ENCODE measurements around the gene ATP1B3.
"Not testable (repeated sequence)": the region's sequence is repeated elsewhere in the genome, so short reads cannot be mapped to it uniquely, and the experiment has no call there.

The ATP1B3 gene

GRCh38 chr3:141845407-141846049 is 30.9 kb upstream of the ATP1B3 start:
- no peaks in the 10 kb centered on the region for H3K36me3 ChIP-seq (ENCODE audit: control insufficient read depth, insufficient read depth, low read length)
- H3K9ac ChIP-seq (ENCODE audit: low read depth, low read length) = no peak overlapping the region
- no peaks in the 10 kb centered on the region for H3K27me3 ChIP-seq (ENCODE audit: control insufficient read depth, insufficient read depth, low read length)
- no peaks in the 10 kb centered on the region for H3K9me3 ChIP-seq (ENCODE audit: control insufficient read depth, insufficient read depth, low read length)
- peaks cover 10% of the 10 kb centered on the region for H3K4me1 ChIP-seq (ENCODE audit: control insufficient read depth, insufficient read depth, low read length)
- no peak overlapping the region for H3K27ac ChIP-seq (ENCODE audit: low read depth, low read length)
- no peak overlapping the region for H3K4me3 ChIP-seq (ENCODE audit: low read depth, low read length)

- Histone ChIP-seq H3K9ac (ENCODE audit: low read depth, low read length) (no peak overlapping the region), H3K36me3 (ENCODE audit: control insufficient read depth, insufficient read depth, low read length) (no peaks in the 10 kb centered on the region), H3K4me1 (ENCODE audit: control insufficient read depth, insufficient read depth, low read length) (peaks cover 4% of the 10 kb centered on the region; the same call in 1 of the 2 replicates), H3K27ac (ENCODE audit: low read depth, low read length) (no peak overlapping the region), H3K9me3 (ENCODE audit: control insufficient read depth, insufficient read depth, low read length) (no peaks in the 10 kb centered on the region), H3K27me3 (ENCODE audit: control insufficient read depth, insufficient read depth, low read length) (no peaks in the 10 kb centered on the region), H3K4me3 (ENCODE audit: low read depth, low read length) (no peak overlapping the region)
Observed at GRCh38 chr3:141846050-141846433, 30.4 kb upstream of the ATP1B3 start.

- not testable (repeated sequence) for H3K27me3 ChIP-seq (ENCODE audit: control insufficient read depth, insufficient read depth, low read length); H3K4me1 ChIP-seq (ENCODE audit: control insufficient read depth, insufficient read depth, low read length); H3K9me3 ChIP-seq (ENCODE audit: control insufficient read depth, insufficient read depth, low read length); H3K4me3 ChIP-seq (ENCODE audit: low read depth, low read length); H3K9ac ChIP-seq (ENCODE audit: low read depth, low read length); H3K36me3 ChIP-seq (ENCODE audit: control insufficient read depth, insufficient read depth, low read length); H3K27ac ChIP-seq (ENCODE audit: low read depth, low read length)
Observed at GRCh38 chr3:141848159-141848748, 28.2 kb upstream of the ATP1B3 start.

- H3K4me3 ChIP-seq (ENCODE audit: low read depth, low read length) = no peak overlapping the region
- H3K27ac ChIP-seq (ENCODE audit: low read depth, low read length) = no peak overlapping the region
- H3K9ac ChIP-seq (ENCODE audit: low read depth, low read length) = no peak overlapping the region
- no peaks in the 10 kb centered on the region for H3K36me3 ChIP-seq (ENCODE audit: control insufficient read depth, insufficient read depth, low read length)
- no peaks in the 10 kb centered on the region for H3K27me3 ChIP-seq (ENCODE audit: control insufficient read depth, insufficient read depth, low read length)
- H3K4me1 ChIP-seq (ENCODE audit: control insufficient read depth, insufficient read depth, low read length) = no peaks in the 10 kb centered on the region
- no peaks in the 10 kb centered on the region for H3K9me3 ChIP-seq (ENCODE audit: control insufficient read depth, insufficient read depth, low read length)
Observed at GRCh38 chr3:141849056-141849815, 27.2 kb upstream of the ATP1B3 start.

- no peak overlapping the region for H3K9ac ChIP-seq (ENCODE audit: low read depth, low read length)
- H3K27ac ChIP-seq (ENCODE audit: low read depth, low read length) = no peak overlapping the region
- no peaks in the 10 kb centered on the region for H3K4me1 ChIP-seq (ENCODE audit: control insufficient read depth, insufficient read depth, low read length)
- no peaks in the 10 kb centered on the region for H3K9me3 ChIP-seq (ENCODE audit: control insufficient read depth, insufficient read depth, low read length)
- no peak overlapping the region for H3K4me3 ChIP-seq (ENCODE audit: low read depth, low read length)
- no peaks in the 10 kb centered on the region for H3K36me3 ChIP-seq (ENCODE audit: control insufficient read depth, insufficient read depth, low read length)
- H3K27me3 ChIP-seq (ENCODE audit: control insufficient read depth, insufficient read depth, low read length) = no peaks in the 10 kb centered on the region
Observed at GRCh38 chr3:141851411-141851810, 25.0 kb upstream of the ATP1B3 start.

GRCh38 chr3:141853081-141853601 is 23.3 kb upstream of the ATP1B3 start:
- H3K4me1 ChIP-seq (ENCODE audit: control insufficient read depth, insufficient read depth, low read length) = no peaks in the 10 kb centered on the region
- no peaks in the 10 kb centered on the region for H3K36me3 ChIP-seq (ENCODE audit: control insufficient read depth, insufficient read depth, low read length)
- H3K9me3 ChIP-seq (ENCODE audit: control insufficient read depth, insufficient read depth, low read length) = no peaks in the 10 kb centered on the region
- no peak overlapping the region for H3K27ac ChIP-seq (ENCODE audit: low read depth, low read length)
- H3K9ac ChIP-seq (ENCODE audit: low read depth, low read length) = no peak overlapping the region
- H3K27me3 ChIP-seq (ENCODE audit: control insufficient read depth, insufficient read depth, low read length) = no peaks in the 10 kb centered on the region
- no peak overlapping the region for H3K4me3 ChIP-seq (ENCODE audit: low read depth, low read length)

GRCh38 chr3:141853629-141854168 is 22.7 kb upstream of the ATP1B3 start:
- no peaks in the 10 kb centered on the region for H3K27me3 ChIP-seq (ENCODE audit: control insufficient read depth, insufficient read depth, low read length)
- no peaks in the 10 kb centered on the region for H3K36me3 ChIP-seq (ENCODE audit: control insufficient read depth, insufficient read depth, low read length)
- H3K4me1 ChIP-seq (ENCODE audit: control insufficient read depth, insufficient read depth, low read length) = no peaks in the 10 kb centered on the region
- no peak overlapping the region for H3K4me3 ChIP-seq (ENCODE audit: low read depth, low read length)
- H3K9me3 ChIP-seq (ENCODE audit: control insufficient read depth, insufficient read depth, low read length) = no peaks in the 10 kb centered on the region
- no peak overlapping the region for H3K9ac ChIP-seq (ENCODE audit: low read depth, low read length)
- no peak overlapping the region for H3K27ac ChIP-seq (ENCODE audit: low read depth, low read length)

- no peak overlapping the region for H3K4me3 ChIP-seq (ENCODE audit: low read depth, low read length)
- H3K27me3 ChIP-seq (ENCODE audit: control insufficient read depth, insufficient read depth, low read length) = no peaks in the 10 kb centered on the region
- no peaks in the 10 kb centered on the region for H3K36me3 ChIP-seq (ENCODE audit: control insufficient read depth, insufficient read depth, low read length)
- no peaks in the 10 kb centered on the region for H3K9me3 ChIP-seq (ENCODE audit: control insufficient read depth, insufficient read depth, low read length)
- H3K27ac ChIP-seq (ENCODE audit: low read depth, low read length) = no peak overlapping the region
- no peaks in the 10 kb centered on the region for H3K4me1 ChIP-seq (ENCODE audit: control insufficient read depth, insufficient read depth, low read length)
- no peak overlapping the region for H3K9ac ChIP-seq (ENCODE audit: low read depth, low read length)
Observed at GRCh38 chr3:141854599-141854998, 21.8 kb upstream of the ATP1B3 start.

- Histone ChIP-seq H3K9ac (ENCODE audit: low read depth, low read length) (no peak overlapping the region), H3K27me3 (ENCODE audit: control insufficient read depth, insufficient read depth, low read length) (no peaks in the 10 kb centered on the region), H3K36me3 (ENCODE audit: control insufficient read depth, insufficient read depth, low read length) (no peaks in the 10 kb centered on the region), H3K4me3 (ENCODE audit: low read depth, low read length) (no peak overlapping the region), H3K4me1 (ENCODE audit: control insufficient read depth, insufficient read depth, low read length) (no peaks in the 10 kb centered on the region), H3K9me3 (ENCODE audit: control insufficient read depth, insufficient read depth, low read length) (no peaks in the 10 kb centered on the region), H3K27ac (ENCODE audit: low read depth, low read length) (no peak overlapping the region)
Observed at GRCh38 chr3:141858312-141858711, 18.1 kb upstream of the ATP1B3 start.

GRCh38 chr3:141859651-141860050 is 16.8 kb upstream of the ATP1B3 start:
- Histone ChIP-seq H3K27ac (ENCODE audit: low read depth, low read length) (no peak overlapping the region), H3K36me3 (ENCODE audit: control insufficient read depth, insufficient read depth, low read length) (no peaks in the 10 kb centered on the region), H3K27me3 (ENCODE audit: control insufficient read depth, insufficient read depth, low read length) (no peaks in the 10 kb centered on the region), H3K9ac (ENCODE audit: low read depth, low read length) (no peak overlapping the region), H3K9me3 (ENCODE audit: control insufficient read depth, insufficient read depth, low read length) (no peaks in the 10 kb centered on the region), H3K4me1 (ENCODE audit: control insufficient read depth, insufficient read depth, low read length) (no peaks in the 10 kb centered on the region), H3K4me3 (ENCODE audit: low read depth, low read length) (no peak overlapping the region)

Measured in HUES48 (cell line).